ENCODE data around the gene EP400. TPM values are rescaled to one million over a fixed set of nuclear protein-coding genes. Genes with fewer than 3 reads are reported as not detected.
A peak's percentile ranks its signal among the peaks of the same experiment; 100 is the strongest.

EP400 gene
- total RNA-seq, 6 experiments from 2014 or later, result 27.5 to 35.3 (median 30.4) TPM

DNA sequence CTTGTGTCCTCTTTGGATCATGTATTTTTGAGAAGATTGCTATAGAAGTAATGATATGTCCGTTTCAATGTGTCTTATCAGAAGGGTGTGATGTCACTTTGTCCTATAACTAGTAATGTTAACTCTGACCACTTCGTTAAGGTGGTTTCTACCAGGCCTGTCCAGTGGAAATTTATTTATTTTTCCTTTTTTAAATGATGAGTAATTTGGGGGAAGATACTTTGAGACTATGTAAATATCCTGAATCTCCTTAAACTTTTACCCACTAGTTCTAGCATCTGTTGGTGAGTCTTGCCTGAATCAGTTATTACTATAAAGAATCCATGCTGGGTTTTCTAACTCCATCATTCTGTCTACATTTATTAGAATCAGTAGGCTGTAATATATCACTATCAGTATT is 15.3 kb downstream of the EP400 start:
- DNase-seq, result peak; percentile 16

DNA sequence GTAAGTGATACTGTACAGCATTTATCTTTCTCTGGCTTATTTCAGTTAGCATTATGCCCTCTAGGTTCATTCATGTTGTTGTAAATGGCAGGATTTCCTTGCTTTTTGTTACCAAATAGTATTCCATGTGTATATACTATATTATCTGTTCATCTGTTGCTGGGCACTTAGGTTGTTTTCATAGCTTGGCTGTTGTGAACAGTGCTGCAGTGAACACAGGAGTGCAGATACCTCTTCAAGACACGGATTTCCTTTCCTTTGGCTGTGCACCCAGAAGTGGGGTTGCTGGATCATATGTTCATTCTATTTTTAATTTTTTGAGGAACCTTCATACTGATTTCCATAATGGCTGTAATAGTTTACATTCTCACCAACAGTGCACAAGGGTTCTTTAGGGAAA is 21.5 kb downstream of the EP400 start:
- DNase-seq, result no peak
- Mint-ChIP-seq H3K27me3 (ENCODE audit: insufficient read depth) (no peaks in the 10 kb centered on the region; the same call in 1 of the 2 replicates), H3K4me1 (ENCODE audit: low read depth) (peaks cover 17% of the 10 kb centered on the region), H3K4me3 (no peak overlapping the region), H3K36me3 (ENCODE audit: low read depth) (peaks cover 9% of the 10 kb centered on the region; the same call in 1 of the 2 replicates), H3K27ac (no peak overlapping the region), H3K9me3 (no peaks in the 10 kb centered on the region)
- TF ChIP-seq, protein P1, sequence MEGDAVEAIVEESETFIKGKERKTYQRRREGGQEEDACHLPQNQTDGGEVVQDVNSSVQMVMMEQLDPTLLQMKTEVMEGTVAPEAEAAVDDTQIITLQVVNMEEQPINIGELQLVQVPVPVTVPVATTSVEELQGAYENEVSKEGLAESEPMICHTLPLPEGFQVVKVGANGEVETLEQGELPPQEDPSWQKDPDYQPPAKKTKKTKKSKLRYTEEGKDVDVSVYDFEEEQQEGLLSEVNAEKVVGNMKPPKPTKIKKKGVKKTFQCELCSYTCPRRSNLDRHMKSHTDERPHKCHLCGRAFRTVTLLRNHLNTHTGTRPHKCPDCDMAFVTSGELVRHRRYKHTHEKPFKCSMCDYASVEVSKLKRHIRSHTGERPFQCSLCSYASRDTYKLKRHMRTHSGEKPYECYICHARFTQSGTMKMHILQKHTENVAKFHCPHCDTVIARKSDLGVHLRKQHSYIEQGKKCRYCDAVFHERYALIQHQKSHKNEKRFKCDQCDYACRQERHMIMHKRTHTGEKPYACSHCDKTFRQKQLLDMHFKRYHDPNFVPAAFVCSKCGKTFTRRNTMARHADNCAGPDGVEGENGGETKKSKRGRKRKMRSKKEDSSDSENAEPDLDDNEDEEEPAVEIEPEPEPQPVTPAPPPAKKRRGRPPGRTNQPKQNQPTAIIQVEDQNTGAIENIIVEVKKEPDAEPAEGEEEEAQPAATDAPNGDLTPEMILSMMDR (IDR thresholded peaks at IDR 0.05), result no peak

More for the DNA sequence above, 15.3 kb downstream of the EP400 start:
- H3K4me3 Mint-ChIP-seq, result peak overlapping the region; percentile 17
- H3K27me3 Mint-ChIP-seq (ENCODE audit: insufficient read depth), result no peaks in the 10 kb centered on the region; the same call in 1 of the 2 replicates
- H3K9me3 Mint-ChIP-seq, result no peaks in the 10 kb centered on the region
- peaks cover 26% of the 10 kb centered on the region for H3K36me3 Mint-ChIP-seq (ENCODE audit: low read depth)
- peaks cover 44% of the 10 kb centered on the region for H3K4me1 Mint-ChIP-seq (ENCODE audit: low read depth)
- peak overlapping the region; percentile 66 for H3K27ac Mint-ChIP-seq
- TF ChIP-seq, protein P1 (IDR thresholded peaks at IDR 0.05), result no peak

DNA sequence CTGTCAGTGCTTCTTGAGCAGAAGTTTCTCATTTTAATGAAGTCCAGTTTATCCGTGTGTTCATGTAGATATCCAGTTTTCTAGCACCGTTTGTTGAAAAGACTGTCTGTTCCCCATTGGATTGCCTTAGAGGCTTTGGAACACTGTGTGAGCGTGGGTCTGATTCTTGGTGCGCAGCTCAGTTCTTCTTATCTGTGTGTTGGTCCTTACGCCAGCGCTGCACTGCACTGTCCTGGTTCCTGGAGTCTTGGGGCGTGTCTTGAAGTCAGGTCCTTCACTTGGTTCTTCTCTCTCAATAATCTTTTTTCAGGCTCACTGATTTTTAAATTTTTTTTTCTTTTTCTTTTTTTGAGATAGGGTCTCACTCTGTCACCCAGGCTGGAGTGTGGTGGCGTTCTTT is 25.5 kb downstream of the EP400 start:
- DNase-seq, result no peak
- H3K4me3 Mint-ChIP-seq, result no peak overlapping the region
- no peaks in the 10 kb centered on the region for H3K9me3 Mint-ChIP-seq
- TF ChIP-seq, protein P1 (IDR thresholded peaks at IDR 0.05), result no peak
- no peak overlapping the region for H3K27ac Mint-ChIP-seq
- peaks cover 11% of the 10 kb centered on the region for H3K4me1 Mint-ChIP-seq (ENCODE audit: low read depth)
- H3K27me3 Mint-ChIP-seq (ENCODE audit: insufficient read depth), result no peaks in the 10 kb centered on the region
- no peaks in the 10 kb centered on the region; the same call in 1 of the 2 replicates for H3K36me3 Mint-ChIP-seq (ENCODE audit: low read depth)

DNA sequence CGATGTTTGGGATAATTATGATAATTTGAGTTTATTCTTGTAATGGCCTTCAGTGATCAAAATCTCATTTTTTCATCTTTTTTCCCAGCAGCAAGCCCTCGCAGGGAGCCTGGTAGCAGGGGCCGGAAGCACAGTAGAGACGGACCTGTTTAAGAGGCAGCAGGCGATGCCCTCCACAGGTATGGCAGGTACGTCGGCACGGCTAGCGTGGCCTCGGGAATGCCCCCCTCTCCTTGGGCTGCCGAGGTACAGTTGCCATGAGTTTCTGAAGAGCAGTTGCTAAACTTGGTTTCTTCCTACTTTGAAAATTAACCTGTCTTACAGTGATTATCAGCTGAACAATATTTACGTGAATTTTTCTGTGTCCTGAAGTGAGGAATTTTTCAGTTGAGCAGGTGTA is 29.9 kb downstream of the EP400 start:
- no peak overlapping the region for H3K4me3 Mint-ChIP-seq
- H3K4me1 Mint-ChIP-seq (ENCODE audit: low read depth), result peaks cover 13% of the 10 kb centered on the region
- H3K27me3 Mint-ChIP-seq (ENCODE audit: insufficient read depth), result peaks cover 2% of the 10 kb centered on the region; the same call in 1 of the 2 replicates
- DNase-seq, result no peak
- TF ChIP-seq, protein P1 (IDR thresholded peaks at IDR 0.05), result no peak
- peaks cover 4% of the 10 kb centered on the region; the same call in 1 of the 2 replicates for H3K36me3 Mint-ChIP-seq (ENCODE audit: low read depth)
- H3K27ac Mint-ChIP-seq, result no peak overlapping the region
- no peaks in the 10 kb centered on the region for H3K9me3 Mint-ChIP-seq

DNA sequence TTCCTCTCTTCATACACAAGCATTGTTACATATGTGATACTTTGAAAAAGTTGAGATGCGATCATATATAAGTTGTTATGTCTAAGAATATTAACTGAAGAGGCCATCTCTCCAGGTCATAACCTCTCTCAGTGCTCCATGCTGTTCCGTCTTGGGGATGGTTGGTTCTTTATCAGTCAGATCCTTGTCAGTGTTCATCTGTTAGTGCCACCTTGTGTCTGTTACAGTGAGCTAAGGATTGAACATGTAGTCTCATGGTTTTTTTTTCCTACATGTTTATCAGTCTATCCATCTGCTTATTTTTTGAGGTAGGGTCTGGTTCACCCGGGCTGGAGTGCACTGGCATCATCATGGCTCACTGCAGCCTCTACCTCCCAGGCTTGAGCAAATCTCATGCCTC is 30.5 kb downstream of the EP400 start:
- H3K4me3 Mint-ChIP-seq, result no peak overlapping the region
- TF ChIP-seq, protein P1 (IDR thresholded peaks at IDR 0.05), result peak; percentile 47; the same call in 1 of the 2 replicates
- H3K27me3 Mint-ChIP-seq (ENCODE audit: insufficient read depth), result peaks cover 2% of the 10 kb centered on the region; the same call in 1 of the 2 replicates
- H3K36me3 Mint-ChIP-seq (ENCODE audit: low read depth), result peaks cover 4% of the 10 kb centered on the region; the same call in 1 of the 2 replicates
- no peak overlapping the region for H3K27ac Mint-ChIP-seq
- peaks cover 13% of the 10 kb centered on the region for H3K4me1 Mint-ChIP-seq (ENCODE audit: low read depth)
- H3K9me3 Mint-ChIP-seq, result no peaks in the 10 kb centered on the region
- peak; percentile 11 for DNase-seq

Data from HFFc6 (cell line).